Endothelial cell of umbilical vein (primary cell): Measurements from ENCODE around the gene BCAR3. TPM values are rescaled to one million over a fixed set of nuclear protein-coding genes. Genes with fewer than 3 reads are reported as not detected.

Experiments
- BruUV-seq: library from RNA; stranded (reverse); fragments of 400-500 nt; replicated peaks from 2 replicates; lab custom pipeline; 2021; lab: Mats Ljungman, UMichigan
- CTCF ChIA-PET: fragments of 300-600, 350-600 bp; sonication (Branson Sonifier 250); formaldehyde crosslinking; loops from one replicate; lab custom pipeline; 2021; ENCODE audit warnings: antibody characterized with exemption, inconsistent platforms; lab: Charles Lee
- POLR2A ChIA-PET: fragments of 300-600, 350-600 bp; sonication (Branson Sonifier 250); formaldehyde crosslinking; loops from one replicate; lab custom pipeline; 2021; ENCODE audit warnings: antibody characterized with exemption, inconsistent platforms; lab: Charles Lee
- DNase-seq: peaks from one replicate; pipeline ENCODE4 v3.0.0-alpha.2; 2011; ENCODE audit warnings: low read depth, low spot score
- FAIRE-seq: peaks from 2 replicates; lab custom pipeline; 2011; peaks lifted over from hg19 to GRCh38; lab: Jason Lieb, UNC
- H2AFZ ChIP-seq: 2 replicates; pipeline ENCODE4 v1.6.0; 2012; ENCODE audit warnings: low read depth, low read length, control low read depth, inconsistent platforms
- H3K27ac ChIP-seq: 2 replicates; pipeline ENCODE4 v1.5.1; 2011; ENCODE audit warnings: low read depth, mild to moderate bottlenecking, control low read depth, low read length, moderate library complexity; ENCODE audit not compliant: insufficient read depth
- H3K27me3 ChIP-seq, 2 experiments: 2 replicates each; pipeline versions ENCODE4 v1.6.0 to v1.6.1; 2011; ENCODE audit warnings: low read length in 2 of 2, mixed read lengths in 1 of 2; ENCODE audit not compliant: control insufficient read depth in 2 of 2, insufficient read depth in 2 of 2
- H3K36me3 ChIP-seq, 2 experiments: 2 replicates in 1 of 2; 3 replicates in 1 of 2; pipeline ENCODE4 v1.5.1; 2011; ENCODE audit warnings: low read length in 2 of 2, mild to moderate bottlenecking in 1 of 2, moderate library complexity in 1 of 2; ENCODE audit not compliant: control insufficient read depth in 2 of 2, insufficient read depth in 2 of 2; ENCODE audit errors: extremely low read depth in 1 of 2
- H3K4me1 ChIP-seq: 3 replicates; pipeline ENCODE4 v1.5.1; 2011; ENCODE audit warnings: mild to moderate bottlenecking, low read length; ENCODE audit not compliant: control insufficient read depth, insufficient read depth; ENCODE audit errors: extremely low read depth
- H3K4me2 ChIP-seq: 2 replicates; pipeline ENCODE4 v1.6.1; 2011; ENCODE audit warnings: low read length, control low read depth, mixed read lengths; ENCODE audit not compliant: insufficient read depth
- H3K4me3 ChIP-seq, 3 experiments: fragments of 200-600 bp in 1 of 3; sonication (generic), shearing (Covaris generic) in 1 of 3; replicated peaks in 1 of 3; 2 replicates each; pipeline ENCODE4 v1.5.1; 2011 to 2016; ENCODE audit warnings: control low read depth in 3 of 3, low read length in 3 of 3, mild to moderate bottlenecking in 2 of 3, inconsistent platforms in 1 of 3, low read depth in 1 of 3, moderate library complexity in 1 of 3; ENCODE audit not compliant: insufficient read depth in 1 of 3
- H3K79me2 ChIP-seq: 2 replicates; pipeline ENCODE4 v1.6.0; 2012; ENCODE audit warnings: low read length, inconsistent platforms; ENCODE audit not compliant: control insufficient read depth, insufficient read depth
- H3K9ac ChIP-seq: replicated peaks from 2 replicates; pipeline ENCODE3; 2011; ENCODE audit warnings: low read length, control low read depth; ENCODE audit not compliant: insufficient read depth; ENCODE audit errors: extremely low read depth
- H3K9me1 ChIP-seq: replicated peaks from 3 replicates; pipeline ENCODE4 v1.6.0; 2011; ENCODE audit warnings: mild to moderate bottlenecking, low read length; ENCODE audit not compliant: control insufficient read depth, insufficient read depth; ENCODE audit errors: extremely low read depth
- H3K9me3 ChIP-seq: replicated peaks from 2 replicates; pipeline ENCODE4 v1.5.1; 2012; ENCODE audit warnings: low read length, inconsistent platforms; ENCODE audit not compliant: control insufficient read depth, insufficient read depth
- H4K20me1 ChIP-seq: replicated peaks from 2 replicates; pipeline ENCODE3; 2011; ENCODE audit warnings: mild to moderate bottlenecking, low read length; ENCODE audit not compliant: control insufficient read depth, insufficient read depth; ENCODE audit errors: extremely low read depth
- CTCF ChIP-seq, 2 donors: IDR thresholded peaks; 1 replicate in 1 of 2; 2 replicates in 1 of 2; pipeline ENCODE4 v1.5.1; 2011; ENCODE audit warnings: low read length in 2 of 2, mild to moderate bottlenecking in 2 of 2, moderate library complexity in 2 of 2, control low read depth in 1 of 2, inconsistent platforms in 1 of 2, low read depth in 1 of 2; ENCODE audit not compliant: insufficient read depth in 1 of 2; ENCODE audit errors: extremely low read depth in 1 of 2
- EZH2 ChIP-seq: IDR thresholded peaks from 2 replicates; pipeline ENCODE4 v1.6.1; 2012; ENCODE audit warnings: borderline replicate concordance, low read depth, mild to moderate bottlenecking, moderate library complexity, low read length, inconsistent platforms; ENCODE audit not compliant: severe bottlenecking
- FOS ChIP-seq: IDR thresholded peaks from 2 replicates; pipeline ENCODE4 v1.6.1; 2011; ENCODE audit warnings: mild to moderate bottlenecking, low read length, moderate library complexity, borderline replicate concordance; ENCODE audit not compliant: insufficient read depth
- GATA2 ChIP-seq: IDR thresholded peaks from 2 replicates; pipeline ENCODE4 v1.7.0; 2011; ENCODE audit warnings: low read depth, mild to moderate bottlenecking, moderate library complexity, mixed read lengths, low read length; ENCODE audit not compliant: insufficient read length, insufficient read depth
- JUN ChIP-seq: IDR thresholded peaks from 2 replicates; pipeline ENCODE4 v1.6.1; 2011; ENCODE audit warnings: borderline replicate concordance, low read depth; ENCODE audit not compliant: insufficient read length, insufficient read depth
- MYC ChIP-seq: IDR thresholded peaks from one replicate; pipeline ENCODE4 v1.6.1; 2011; ENCODE audit warnings: mild to moderate bottlenecking, low read depth, low read length
- POLR2A ChIP-seq: IDR thresholded peaks from 2 replicates; pipeline ENCODE4 v1.6.1; 2012; ENCODE audit warnings: low read depth, mild to moderate bottlenecking, control low read depth, low read length
- POLR2AphosphoS5 ChIP-seq: IDR thresholded peaks from 2 replicates; pipeline ENCODE4 v1.6.1; 2012; ENCODE audit warnings: low read depth, mild to moderate bottlenecking, control low read depth, low read length, moderate library complexity; ENCODE audit not compliant: insufficient read depth
- dilution Hi-C: fragments of 300-500 bp; cut with MboI; formaldehyde crosslinking; loops from one replicate; pipeline ENCODE4 v1.15.0; 2019; ENCODE audit warnings: low sequenced_read_pairs; ENCODE audit not compliant: extremely low pct_ligation_motif_present
- intact Hi-C: fragments of 100-400 bp; cut with micrococcal nuclease; formaldehyde crosslinking; loops from one replicate; pipeline ENCODE4 v1.10.0; 2022
- polyA plus RNA-seq, 4 experiments: library from polyadenylated mRNA; depleted of rRNA in 3 of 4; stranded (reverse) in 3 of 4; unstranded in 1 of 4; fragments of >200 nt; gene quantifications; 2 replicates each; pipeline versions ENCODE4 v1.2.1 to v1.2.3, GENCODE V29; 2011 to 2012; ENCODE audit warnings: missing spikeins in 1 of 4
- total RNA-seq: library from RNA; stranded (reverse); gene quantifications from 2 replicates; pipeline ENCODE4 v1.2.3, GENCODE V29; 2021

The BCAR3 gene
- total and polyA plus RNA-seq, 2 donors (not counting 3 experiments of a cell fraction or from before 2014, with no cell fraction given), result 17.5 to 32.9 TPM

GRCh38 chr1:93716941-93717368 is 35.3 kb upstream of the BCAR3 start:
- no peaks in the 10 kb centered on the region for H3K79me2 ChIP-seq
- H3K27ac ChIP-seq, result no peak overlapping the region
- DNase-seq (no peak), FAIRE-seq (no peak)
- dilution Hi-C loops, result no loop called here
- H3K9me1 ChIP-seq, result no peaks in the 10 kb centered on the region
- ChIA-PET POLR2A (no interaction called here), CTCF (interaction anchor here (1.0 to 2.3 kb wide), 2 partner anchors 30 to 87 kb away, joined by 3 to 5 read pairs; no protein-coding TSS in a partner anchor)
- intact Hi-C loops, result no loop called here
- TF ChIP-seq JUN, result peak; percentile 29
- TF ChIP-seq FOS, result peak; percentile 47
- no peak for TF ChIP-seq MYC
- no peak for TF ChIP-seq POLR2AphosphoS5
- no peak for TF ChIP-seq GATA2
- H3K4me2 ChIP-seq, result no peak overlapping the region
- no peak overlapping the region for H2AFZ ChIP-seq
- no peak overlapping the region for H3K4me3 ChIP-seq
- H3K9me3 ChIP-seq, result no peaks in the 10 kb centered on the region
- H3K9ac ChIP-seq, result no peak overlapping the region
- no peaks in the 10 kb centered on the region for H4K20me1 ChIP-seq
- H3K27me3 ChIP-seq, result no peaks in the 10 kb centered on the region
- peaks cover 10% of the 10 kb centered on the region for H3K4me1 ChIP-seq
- H3K36me3 ChIP-seq, result no peaks in the 10 kb centered on the region
- no TSS peak for BruUV-seq

- TF ChIP-seq EZH2 (no peak), MYC (no peak), CTCF (IDR thresholded peaks at IDR 0.05; ENCODE audit: extremely low read depth in 1 of 2, insufficient read depth in 1 of 2, low read depth in 1 of 2, low read length in 2 of 2) (no peak), POLR2A (no peak), POLR2AphosphoS5 (no peak), JUN (no peak), GATA2 (no peak)
- dilution Hi-C loops (no loop called here), intact Hi-C loops (no loop called here)
- BruUV-seq, result no TSS peak
- Histone ChIP-seq H3K9me3 (no peaks in the 10 kb centered on the region), H3K9ac (no peak overlapping the region), H3K4me3 (no peak overlapping the region), H3K4me2 (no peak overlapping the region), H3K4me1 (peaks cover 2% of the 10 kb centered on the region), H3K36me3 (no peaks in the 10 kb centered on the region), H2AFZ (no peak overlapping the region), H3K27me3 (peaks cover 0 to 2% of the 10 kb centered on the region in 2 experiments), H3K27ac (no peak overlapping the region), H3K79me2 (no peaks in the 10 kb centered on the region), H3K9me1 (no peaks in the 10 kb centered on the region), H4K20me1 (no peaks in the 10 kb centered on the region)
- DNase-seq, result no peak
- CTCF ChIA-PET, result interaction anchor here (0.9 to 1.0 kb wide), 2 partner anchors 29 to 128 kb away, joined by 3 read pairs; no protein-coding TSS in a partner anchor
- FAIRE-seq, result no peak
- POLR2A ChIA-PET, result no interaction called here
These were observed 34.5 kb upstream of the BCAR3 start for GRCh38 chr1:93716163-93716562.
